T-helper 1 cell treated with Interleukin-12 subunit alpha and Interleukin-12 subunit beta and Interleukin-4 antibody, amounts not matched to agents 30 ng/mL and 1 ng/mL, for 36 hours (primary cell): ENCODE measurements around the gene GRIK1. TPM values are rescaled to one million over a fixed set of nuclear protein-coding genes. Genes with fewer than 3 reads are reported as not detected.

ENCODE experiments used
- intact Hi-C: fragments of 100-400 bp; cut with micrococcal nuclease; formaldehyde crosslinking; loops from one replicate; pipeline ENCODE4 v1.15.1; 2024
- total RNA-seq: library from RNA; stranded (reverse); gene quantifications from 2 replicates; pipeline ENCODE4 v1.2.3, GENCODE V29; 2022

The GRIK1 gene
- total RNA-seq, 1 donor from 2014 or later = not detected

DNA sequence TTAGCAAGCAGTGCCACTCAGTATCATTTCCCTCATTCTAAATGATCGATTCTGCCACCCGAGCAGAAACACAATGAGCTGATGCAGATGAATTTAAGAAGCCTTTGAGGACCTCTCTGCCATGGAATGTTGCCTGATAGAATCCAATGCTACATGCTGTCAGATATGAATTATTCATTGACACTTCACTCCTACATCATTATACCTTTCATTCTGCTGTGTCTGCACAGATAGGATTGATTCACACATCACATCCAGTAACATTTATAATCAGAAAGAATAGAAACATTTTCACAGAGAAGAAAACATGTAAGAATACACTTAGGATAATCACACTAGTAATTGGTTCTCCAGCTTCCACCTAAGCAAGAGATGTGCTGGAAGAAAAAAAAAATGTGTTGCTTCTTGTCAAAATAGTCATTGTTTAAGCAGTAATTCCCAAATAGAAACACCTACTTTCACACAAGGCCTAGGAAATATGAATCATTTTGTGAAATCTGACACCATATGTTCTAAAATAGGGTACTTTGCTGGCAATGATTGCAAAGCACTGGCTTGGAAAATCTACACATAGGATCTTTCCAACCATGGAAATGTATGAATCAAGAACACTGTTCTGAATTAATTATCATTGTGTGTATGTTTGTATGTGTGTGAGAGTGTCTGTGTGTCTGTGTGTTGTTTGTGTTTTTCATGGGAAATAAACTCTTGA lies 110.1 kb downstream of the GRIK1 start:
- intact Hi-C loops = no loop called here

DNA sequence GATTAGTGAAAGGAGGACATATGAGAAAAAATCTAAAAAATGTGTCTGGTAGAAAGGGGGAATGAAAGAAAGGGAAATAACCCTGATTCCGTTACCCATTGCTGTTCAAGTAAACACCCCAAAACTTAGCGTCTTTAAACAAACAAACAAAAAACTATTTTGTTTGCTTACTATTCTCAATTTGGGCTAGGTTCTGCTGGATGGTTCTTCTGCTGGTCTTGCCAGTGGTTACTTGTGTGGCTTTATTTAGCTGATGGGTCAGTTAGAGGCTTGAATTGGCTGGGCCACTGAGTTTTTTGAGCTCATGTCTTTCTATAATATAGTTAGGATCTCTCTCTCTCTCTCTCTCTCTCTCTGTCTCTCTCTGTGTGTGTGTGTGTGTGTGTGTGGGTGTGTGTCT lies 112.1 kb downstream of the GRIK1 start:
- intact Hi-C loops = no loop called here

DNA sequence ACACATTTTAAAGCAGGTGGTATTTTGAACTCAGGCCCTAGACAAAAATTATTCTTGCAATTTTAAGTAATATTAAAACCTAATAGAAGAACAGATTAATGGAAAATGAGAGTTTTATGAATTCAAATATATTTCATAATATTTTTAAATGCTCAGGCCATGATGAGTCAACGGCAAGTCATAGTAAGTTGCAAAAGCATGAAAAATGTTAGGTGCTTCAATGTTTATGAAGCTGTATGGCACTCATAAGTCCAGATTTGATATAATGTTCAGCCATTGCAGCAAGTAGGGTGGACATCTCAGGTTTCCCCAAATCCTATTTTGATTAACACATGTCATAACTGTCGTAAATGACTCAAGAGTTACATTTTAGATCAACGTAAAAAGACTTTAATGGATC lies 112.6 kb downstream of the GRIK1 start:
- intact Hi-C loops = no loop called here

DNA sequence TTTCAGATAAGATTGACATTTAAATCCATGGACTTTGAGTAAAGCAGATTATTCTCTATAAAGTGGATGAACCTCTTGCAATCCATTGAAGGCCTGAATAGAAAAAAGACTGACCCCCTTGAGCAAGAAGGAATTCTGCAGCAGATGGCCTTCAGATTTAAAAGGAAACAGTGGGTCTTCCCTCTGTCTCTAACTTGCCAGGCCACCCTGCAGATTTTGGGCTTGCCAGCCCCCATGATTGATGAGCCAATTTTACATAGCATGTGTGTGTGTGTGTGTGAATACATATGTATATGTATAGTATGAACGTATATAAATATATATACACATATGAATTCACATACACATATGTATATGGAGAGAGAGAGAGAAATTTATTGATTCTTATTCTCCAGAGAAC lies 113.4 kb downstream of the GRIK1 start:
- intact Hi-C loops = no loop called here

DNA sequence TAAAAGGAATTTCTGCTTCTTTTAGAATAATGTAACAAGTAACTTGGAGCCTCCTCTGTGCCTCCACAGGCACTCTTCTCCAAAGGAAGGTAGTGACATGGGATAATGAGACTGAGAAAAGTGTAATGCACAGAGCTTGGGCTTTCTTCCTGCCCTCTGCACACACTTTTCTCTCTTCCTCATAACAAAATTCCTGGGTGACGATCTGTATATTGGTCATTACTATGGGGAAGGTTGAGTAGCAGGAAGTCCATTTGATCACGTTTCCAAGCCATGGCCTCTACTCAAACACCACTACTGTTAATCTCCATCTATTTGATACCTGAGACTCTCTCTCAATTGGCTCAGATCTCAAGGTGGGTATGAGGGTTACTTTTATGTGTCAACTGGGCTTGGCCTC lies 113.9 kb downstream of the GRIK1 start:
- intact Hi-C loops = no loop called here

DNA sequence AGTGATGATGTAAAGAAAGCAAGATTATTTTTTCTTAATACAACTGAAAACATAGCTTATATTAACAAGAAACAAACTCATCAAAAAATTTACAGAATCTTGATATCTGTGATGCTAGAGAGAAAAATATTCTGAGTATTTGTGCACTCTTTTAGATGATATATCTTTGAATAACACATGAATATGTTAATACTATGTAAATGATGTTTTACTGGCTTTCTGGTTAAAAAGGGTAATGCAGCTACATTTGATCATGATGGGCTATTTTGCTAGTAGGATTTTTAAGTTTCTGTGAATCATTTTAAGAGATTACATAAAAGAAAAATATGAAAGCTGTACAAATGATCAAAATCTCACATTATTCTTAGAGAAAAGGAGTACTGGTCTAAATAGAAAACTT lies 114.5 kb downstream of the GRIK1 start:
- intact Hi-C loops = no loop called here

DNA sequence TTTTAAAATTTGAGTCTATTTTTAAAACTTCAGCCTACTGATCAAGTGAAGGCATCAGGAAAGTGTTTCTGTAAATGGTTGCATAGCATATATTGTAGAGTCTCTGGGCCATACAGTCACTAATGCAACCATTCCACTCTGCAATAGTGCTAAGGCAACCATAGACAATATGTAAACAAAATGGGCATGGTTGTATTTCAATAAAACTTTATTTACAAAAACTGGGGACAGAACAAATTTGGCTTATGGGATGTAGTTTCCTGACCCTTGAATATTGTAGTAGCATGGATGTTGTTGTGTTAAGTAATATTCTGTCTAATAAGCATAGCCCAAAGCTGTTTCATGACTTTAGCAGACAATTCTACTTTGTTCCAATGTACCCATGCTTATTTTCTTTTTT lies 117.7 kb downstream of the GRIK1 start:
- intact Hi-C loops = no loop called here

DNA sequence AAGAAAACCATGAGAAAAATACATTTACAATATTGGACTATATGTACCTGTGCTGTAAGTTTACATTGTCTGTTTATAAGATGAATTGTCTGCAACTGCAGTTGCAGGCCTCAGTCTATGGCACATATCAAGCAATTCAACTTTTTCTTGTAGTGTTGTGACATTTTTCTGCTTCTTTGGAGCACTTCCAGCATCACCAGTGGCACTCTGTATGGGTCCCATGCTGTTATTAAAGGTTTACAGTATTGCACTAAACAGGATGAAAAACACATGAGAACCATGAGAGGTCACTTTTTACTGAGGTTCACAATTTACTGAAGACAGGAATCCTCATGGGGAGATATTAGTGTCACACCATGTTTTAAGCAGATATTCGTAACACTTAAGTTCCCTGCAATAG lies 118.6 kb downstream of the GRIK1 start:
- intact Hi-C loops = no loop called here

DNA sequence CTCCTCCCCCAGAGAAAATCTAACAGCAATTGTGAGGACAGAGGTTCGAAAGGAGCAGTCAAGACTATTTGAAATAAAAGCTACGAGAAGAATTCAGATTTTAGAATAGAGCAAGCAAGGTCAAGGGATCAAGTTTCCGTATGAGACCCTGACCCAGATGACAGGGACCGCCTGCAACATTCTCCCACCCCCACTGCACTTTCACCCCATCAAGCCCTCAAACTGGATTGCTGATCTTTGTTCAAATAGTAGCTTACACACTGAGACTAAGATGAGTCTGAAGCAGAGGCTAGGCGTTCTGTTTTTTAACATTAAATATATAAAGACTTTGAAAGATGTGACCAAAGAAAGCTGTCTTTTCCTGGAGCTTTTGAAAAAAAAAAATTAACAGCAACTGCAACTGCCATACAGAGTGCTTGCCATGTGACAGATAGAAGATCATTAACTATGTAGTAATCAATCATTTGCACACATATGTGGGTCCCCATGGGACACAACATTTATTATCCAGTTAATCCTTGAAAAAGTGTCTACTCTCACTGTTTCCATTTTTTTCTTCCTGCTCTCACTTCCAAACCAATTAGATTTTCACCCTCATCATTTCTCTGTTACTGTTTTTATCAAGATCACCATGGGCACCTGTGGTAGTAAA lies 120.0 kb downstream of the GRIK1 start:
- intact Hi-C loops = no loop called here

DNA sequence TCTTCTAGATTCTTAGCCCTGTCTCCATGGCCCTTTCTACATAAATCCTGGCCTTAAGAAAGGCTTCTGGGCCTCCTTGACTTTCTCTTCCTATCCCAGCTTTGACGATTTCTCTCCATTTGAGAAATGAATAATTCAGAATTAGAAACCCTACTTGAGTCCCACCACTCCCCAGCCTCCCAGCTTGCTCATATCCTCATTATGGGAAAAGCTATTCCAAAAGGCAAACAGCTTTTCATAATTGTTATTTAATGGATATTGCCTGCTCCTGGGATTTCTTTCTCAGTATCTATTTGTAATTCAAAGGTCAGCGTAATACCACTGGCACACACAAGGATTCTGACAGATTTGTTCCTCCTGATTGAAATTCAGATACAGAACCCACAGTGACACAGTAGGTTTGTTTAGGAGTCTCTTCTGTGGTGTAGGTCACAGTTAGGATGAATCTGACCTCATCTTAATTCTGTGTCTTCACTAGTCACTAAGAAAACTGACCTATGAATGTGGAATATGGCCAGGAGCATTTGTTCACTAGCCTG lies 121.3 kb downstream of the GRIK1 start:
- intact Hi-C loops = no loop called here

DNA sequence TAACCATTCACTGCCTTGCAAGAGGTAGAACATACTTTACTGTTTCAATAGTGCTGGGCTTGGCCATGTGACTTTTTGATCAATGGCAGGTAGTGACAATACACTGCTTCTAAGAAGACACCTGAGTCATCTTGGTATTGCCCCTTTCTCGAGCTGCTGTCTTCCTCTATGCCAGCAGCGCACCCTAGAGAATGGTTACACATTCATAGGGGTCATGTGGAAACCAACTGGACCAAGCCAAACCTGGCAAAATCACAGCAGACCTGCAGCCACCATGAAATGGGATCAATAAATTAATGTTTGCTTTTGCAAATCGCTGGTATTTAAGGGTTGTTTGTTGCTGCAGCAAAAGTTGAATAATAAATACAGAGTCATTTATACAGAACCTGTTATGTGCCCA lies 122.3 kb downstream of the GRIK1 start:
- intact Hi-C loops = no loop called here

DNA sequence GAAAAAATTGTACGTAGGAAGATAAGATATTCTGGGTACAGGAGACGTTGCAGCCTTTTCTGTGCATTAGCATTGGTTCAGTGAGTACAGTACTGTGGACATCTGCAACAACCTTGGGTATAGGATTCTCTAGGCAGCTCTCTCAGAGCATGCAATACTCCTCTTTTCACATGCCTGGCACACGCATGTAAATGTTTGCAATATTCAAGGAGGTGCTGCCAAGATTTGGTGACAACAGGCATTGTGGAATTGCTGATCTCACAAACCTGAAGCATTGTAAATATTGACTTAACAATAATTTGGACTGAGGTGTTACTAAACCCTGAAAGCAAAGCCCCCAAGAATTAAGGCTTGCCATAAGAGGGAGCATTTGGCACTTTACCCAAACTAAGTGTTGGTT lies 126.8 kb downstream of the GRIK1 start:
- intact Hi-C loops = no loop called here

DNA sequence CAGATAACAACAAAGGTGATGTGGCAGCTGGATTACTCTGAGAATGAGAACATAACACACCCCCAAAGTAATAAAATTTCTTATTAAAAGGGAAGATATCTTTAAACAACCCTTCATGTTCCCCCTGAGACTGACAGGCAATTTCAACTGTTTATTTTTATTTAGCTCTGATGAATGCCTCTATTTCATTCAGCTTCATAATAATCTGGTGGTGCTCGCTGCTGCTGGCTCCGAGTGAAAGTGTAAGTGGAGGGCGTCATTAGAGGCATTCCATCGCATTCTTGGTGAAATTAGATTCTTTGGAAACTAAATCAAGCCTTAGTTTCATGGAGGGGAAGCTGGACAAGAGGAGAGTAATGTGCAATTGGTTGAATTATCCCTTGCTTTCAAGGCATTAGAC lies 128.9 kb downstream of the GRIK1 start:
- intact Hi-C loops = no loop called here

DNA sequence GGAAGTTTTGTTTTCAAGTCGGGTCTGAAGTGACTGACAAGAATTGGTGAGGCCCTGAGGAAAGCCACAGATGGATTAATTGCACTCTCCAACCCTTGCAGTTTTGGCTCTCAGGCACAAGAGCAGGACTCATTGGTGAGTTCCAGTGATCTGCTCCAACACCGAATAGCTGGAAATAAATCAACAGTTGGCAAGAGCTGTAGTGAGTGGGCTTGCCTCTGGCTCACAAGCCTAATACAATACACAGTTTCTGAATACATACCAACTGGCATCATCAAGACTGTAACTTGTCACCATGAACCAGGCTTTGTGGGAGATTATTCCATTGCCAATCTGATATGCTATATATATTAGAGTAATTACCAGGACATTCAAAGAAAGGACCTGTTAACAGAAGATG lies 131.6 kb downstream of the GRIK1 start:
- intact Hi-C loops = no loop called here

DNA sequence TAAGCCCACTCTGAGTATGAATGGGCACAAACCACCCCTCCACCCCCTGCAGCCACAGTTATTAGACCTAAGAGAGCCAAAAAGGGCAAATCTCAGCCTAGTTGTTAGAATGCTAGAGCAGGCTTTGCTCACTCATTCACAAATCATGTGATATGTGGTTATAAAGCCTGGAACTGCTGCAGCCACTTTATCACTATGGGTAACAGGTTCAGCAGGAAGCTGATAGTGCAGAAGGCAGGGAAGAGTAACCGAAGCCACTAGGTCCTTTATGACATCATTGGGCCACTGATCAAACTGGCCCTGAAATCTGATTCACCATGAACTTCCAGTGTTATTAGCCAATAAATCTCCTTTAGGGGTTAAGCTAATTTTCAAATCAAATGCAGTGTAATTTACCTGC lies 134.7 kb downstream of the GRIK1 start:
- intact Hi-C loops = no loop called here

DNA sequence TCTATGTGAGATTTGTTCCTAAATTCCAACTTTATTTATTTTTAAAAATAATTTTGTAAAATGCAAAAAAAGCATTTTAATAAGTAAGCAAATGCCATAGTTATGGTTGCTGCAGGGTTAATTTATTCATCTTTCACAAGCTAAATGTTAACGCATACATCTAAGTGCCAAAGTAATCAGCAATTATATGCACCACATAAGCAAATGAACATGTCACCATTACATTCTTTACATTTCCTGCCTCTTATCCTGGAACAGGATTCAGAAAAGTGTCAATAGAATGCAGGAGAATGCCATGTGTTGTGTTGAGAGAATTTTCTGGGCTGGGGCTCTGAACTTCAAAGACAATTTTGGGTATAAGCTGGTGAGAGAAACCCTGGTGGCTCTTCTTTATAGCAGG lies 136.6 kb downstream of the GRIK1 start:
- intact Hi-C loops = no loop called here

DNA sequence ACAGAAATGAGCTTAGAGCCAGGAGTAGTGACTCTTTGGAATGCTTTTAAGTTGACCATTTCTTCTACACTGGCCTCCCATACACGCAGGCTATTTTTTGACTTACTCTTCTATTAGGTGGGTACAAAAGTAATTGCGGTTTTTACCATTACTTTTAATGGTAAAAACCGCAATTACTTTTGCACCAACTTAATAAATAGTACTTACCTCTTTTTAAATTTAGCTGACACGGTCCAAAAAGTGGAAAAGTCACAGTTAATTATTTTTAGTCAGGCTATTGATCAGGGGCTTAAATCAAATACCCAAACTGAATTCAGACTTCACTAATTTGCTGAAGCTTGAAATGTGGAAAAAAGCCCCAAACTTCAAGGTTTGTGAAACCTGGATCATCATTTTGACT lies 138.7 kb downstream of the GRIK1 start:
- intact Hi-C loops = no loop called here

DNA sequence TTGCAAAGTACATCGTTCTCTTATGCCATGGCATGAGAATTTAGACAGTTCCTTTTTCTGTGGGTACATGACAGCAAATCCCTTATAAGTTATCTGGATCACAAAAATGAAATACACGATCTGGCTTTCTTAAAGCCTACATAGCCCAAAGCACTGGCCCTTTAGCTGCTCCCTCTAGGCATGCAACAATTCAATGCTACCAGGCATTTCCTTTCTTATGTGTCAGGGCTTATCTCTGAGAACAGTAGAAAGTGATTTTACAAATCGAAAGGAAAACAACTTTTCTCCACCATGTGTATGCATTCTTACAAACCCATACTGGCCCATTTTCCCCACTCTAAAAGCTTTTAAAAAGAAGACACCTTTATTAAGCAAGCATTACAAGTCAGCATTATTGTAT lies 139.7 kb downstream of the GRIK1 start:
- intact Hi-C loops = no loop called here

DNA sequence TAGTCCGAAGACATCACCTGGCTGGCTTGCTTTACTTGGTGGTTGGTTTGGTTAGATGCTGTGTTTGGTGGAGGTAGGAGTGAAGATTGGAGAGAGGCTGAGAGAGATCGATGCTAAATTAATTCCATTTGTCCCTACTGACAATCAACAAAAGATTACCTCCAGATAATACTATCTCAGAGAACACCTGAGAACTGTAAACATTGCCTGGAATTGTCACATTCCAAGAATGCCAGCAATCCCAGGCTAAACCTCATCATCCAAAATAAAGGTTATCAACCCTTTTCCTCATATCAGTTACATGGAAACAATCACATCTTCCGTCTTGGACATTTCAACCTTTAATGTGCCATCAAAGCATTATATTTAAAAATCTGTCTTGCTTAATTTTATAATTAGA lies 141.0 kb downstream of the GRIK1 start:
- intact Hi-C loops = no loop called here

DNA sequence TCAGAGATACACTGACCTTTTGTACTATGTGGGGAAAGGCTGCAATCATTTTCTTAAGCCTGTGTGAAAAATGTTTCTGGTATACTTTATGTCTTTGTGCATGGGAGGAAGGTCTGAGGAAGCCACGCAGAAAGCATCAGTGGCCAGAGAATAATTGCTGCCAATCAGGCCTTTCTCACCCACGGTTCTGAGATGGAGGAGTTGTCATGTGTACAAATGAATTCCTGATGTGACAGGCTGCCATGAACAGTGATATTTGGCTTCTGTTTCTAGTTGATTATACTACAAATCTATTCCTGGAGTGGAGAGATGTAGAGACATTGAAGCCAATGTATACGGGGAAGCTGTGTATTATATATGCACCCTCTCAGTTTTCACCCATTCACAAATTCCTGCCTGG lies 142.6 kb downstream of the GRIK1 start:
- intact Hi-C loops = no loop called here

DNA sequence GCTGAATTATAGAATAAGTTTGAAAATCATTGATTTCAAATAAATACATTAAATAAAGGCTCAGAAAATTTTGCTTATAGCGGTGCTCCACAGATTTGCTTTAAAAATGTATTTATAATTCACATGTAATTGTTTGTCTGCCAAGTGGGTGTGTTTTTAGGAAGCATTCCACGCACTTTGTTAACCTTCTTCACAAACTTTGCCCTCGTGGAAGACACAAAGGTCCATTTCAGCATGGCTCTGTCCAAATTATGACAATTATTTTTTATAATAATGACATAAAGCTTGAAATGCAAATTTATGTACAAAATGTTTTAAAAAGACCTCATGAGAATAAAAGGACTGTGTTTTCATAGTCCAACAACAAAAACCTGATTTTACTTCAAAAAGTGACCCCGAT lies 146.1 kb downstream of the GRIK1 start:
- intact Hi-C loops = no loop called here

DNA sequence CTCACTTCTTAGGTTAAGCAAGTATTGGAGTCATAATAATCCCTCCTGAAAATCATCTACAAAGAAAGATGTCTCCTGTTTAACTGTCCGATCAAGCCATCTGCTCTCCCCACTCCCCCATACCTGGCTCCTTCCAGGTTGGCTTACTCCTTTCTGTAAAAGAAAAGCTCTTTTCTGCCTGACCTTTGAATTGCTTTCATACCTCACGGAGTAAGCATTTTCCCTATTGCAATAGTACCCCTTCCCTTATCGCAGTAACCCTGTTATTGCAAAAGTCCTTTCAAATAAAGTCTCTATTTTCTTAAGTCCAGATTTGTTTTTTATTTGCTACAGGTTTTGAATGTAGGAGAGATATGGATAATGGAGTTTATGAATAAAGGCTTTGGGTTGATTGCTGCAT lies 150.4 kb downstream of the GRIK1 start:
- intact Hi-C loops = no loop called here

DNA sequence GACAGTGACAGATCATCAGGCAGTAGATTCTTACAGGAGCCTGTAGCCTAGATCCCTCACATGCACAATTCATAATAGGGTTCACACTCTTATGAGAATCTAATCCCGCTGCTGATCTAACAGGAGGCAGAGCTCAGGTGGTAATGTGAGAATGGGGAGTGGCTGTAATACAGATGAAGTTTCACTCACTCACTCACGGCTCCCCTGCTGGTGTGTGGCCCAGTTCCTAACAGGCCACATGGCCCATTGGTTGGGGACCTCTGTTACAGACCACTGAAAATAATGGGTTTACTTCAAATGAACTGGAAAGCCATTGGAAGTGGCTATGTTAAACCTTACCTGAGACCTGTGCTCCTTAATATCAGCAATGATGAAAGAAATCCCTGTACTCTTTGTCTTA lies 151.0 kb downstream of the GRIK1 start:
- intact Hi-C loops = no loop called here
